PC-3 (cell line): ENCODE results near the gene PTGES3L.
"Not testable (repeated sequence)": the region's sequence is repeated elsewhere in the genome, so short reads cannot be mapped to it uniquely, and the experiment has no call there.

Experiments
- EZH2 ChIP-seq: fragments of 300-600 bp; sonication (generic); IDR thresholded peaks from one replicate; pipeline ENCODE4 v1.6.1; 2017; ENCODE audit warnings: antibody characterized with exemption, mild to moderate bottlenecking, low read length; ENCODE audit not compliant: unreplicated experiment
- EZH2phosphoT487 ChIP-seq: fragments of 300-600 bp; sonication (generic); IDR thresholded peaks from 2 replicates; pipeline ENCODE4 v1.6.1; 2018; ENCODE audit warnings: mild to moderate bottlenecking, antibody characterized with exemption, low read length, borderline replicate concordance
- TF ChIP-seq, protein P1 (sequence below): fragments of 300-600 bp; sonication (generic); conservative IDR thresholded peaks from 2 replicates; pipeline ENCODE4 v1.5.1; 2017; ENCODE audit warnings: antibody characterized with exemption, low read depth, mild to moderate bottlenecking, low read length

- TF ChIP-seq, protein P1, sequence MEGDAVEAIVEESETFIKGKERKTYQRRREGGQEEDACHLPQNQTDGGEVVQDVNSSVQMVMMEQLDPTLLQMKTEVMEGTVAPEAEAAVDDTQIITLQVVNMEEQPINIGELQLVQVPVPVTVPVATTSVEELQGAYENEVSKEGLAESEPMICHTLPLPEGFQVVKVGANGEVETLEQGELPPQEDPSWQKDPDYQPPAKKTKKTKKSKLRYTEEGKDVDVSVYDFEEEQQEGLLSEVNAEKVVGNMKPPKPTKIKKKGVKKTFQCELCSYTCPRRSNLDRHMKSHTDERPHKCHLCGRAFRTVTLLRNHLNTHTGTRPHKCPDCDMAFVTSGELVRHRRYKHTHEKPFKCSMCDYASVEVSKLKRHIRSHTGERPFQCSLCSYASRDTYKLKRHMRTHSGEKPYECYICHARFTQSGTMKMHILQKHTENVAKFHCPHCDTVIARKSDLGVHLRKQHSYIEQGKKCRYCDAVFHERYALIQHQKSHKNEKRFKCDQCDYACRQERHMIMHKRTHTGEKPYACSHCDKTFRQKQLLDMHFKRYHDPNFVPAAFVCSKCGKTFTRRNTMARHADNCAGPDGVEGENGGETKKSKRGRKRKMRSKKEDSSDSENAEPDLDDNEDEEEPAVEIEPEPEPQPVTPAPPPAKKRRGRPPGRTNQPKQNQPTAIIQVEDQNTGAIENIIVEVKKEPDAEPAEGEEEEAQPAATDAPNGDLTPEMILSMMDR: not testable (repeated sequence)
- not testable (repeated sequence) for TF ChIP-seq EZH2, EZH2phosphoT487
Observed at GRCh38 chr17:42973323-42973722, 6.6 kb downstream of the PTGES3L start.
